HepG2 (cell line): ENCODE results near the gene RASA3. TPM values are rescaled to one million over a fixed set of nuclear protein-coding genes. Genes with fewer than 3 reads are reported as not detected.

Experiments used
- ATAC-seq: fragments of 200-7000 bp; cut with Tn5 transposase; 3 replicates; pipeline ENCODE4 v1.9.1; 2020; ENCODE audit warnings: mild to moderate bottlenecking, moderate library complexity
- BruUV-seq: library from RNA; stranded (reverse); fragments of 400-500 nt; replicated peaks from 2 replicates; lab custom pipeline; 2021; lab: Mats Ljungman, UMichigan
- CTCF ChIA-PET: fragments of 300-600 bp; formaldehyde crosslinking; extraction: SDS; loops from one replicate; lab custom pipeline; 2021; ENCODE audit warnings: low total read pairs, inconsistent platforms, low intra/inter-chr PET ratio; lab: Yijun Ruan, JAX
- POLR2A ChIA-PET: fragments of 350-600 bp; sonication (Branson Sonifier 250); formaldehyde crosslinking; loops from one replicate; lab custom pipeline; 2020; ENCODE audit warnings: antibody characterized with exemption, inconsistent platforms; lab: Yijun Ruan, JAX
- DNase-seq: peaks from one replicate; pipeline ENCODE4 v3.0.0-alpha.2; 2015; ENCODE audit warnings: low spot score
- FAIRE-seq: peaks from 3 replicates; lab custom pipeline; 2011; peaks lifted over from hg19 to GRCh38; lab: Jason Lieb, UNC
- H2AFZ ChIP-seq: one replicate; pipeline ENCODE4 v1.6.1; 2011; ENCODE audit warnings: low read length, inconsistent platforms
- H3K27ac ChIP-seq: fragments of 300-600 bp; 3 replicates; pipeline ENCODE4 v1.8.0; 2011; ENCODE audit warnings: mixed run types, mild to moderate bottlenecking, mixed read lengths, low read length, inconsistent platforms; ENCODE audit not compliant: insufficient read depth; ENCODE audit errors: extremely low read length
- H3K27me3 ChIP-seq, 2 experiments: fragments of 200-600 bp in 1 of 2; 2 replicates in 1 of 2; 3 replicates in 1 of 2; pipeline versions ENCODE4 v1.6.0 to v1.8.0; 2011; ENCODE audit warnings: low read length in 2 of 2, mild to moderate bottlenecking in 2 of 2, moderate library complexity in 2 of 2, inconsistent platforms in 1 of 2; ENCODE audit not compliant: insufficient read depth in 2 of 2, control insufficient read depth in 1 of 2
- H3K36me3 ChIP-seq, 2 experiments: fragments of 200-600 bp in 1 of 2; replicated peaks in 1 of 2; 2 replicates in 1 of 2; 3 replicates in 1 of 2; pipeline versions ENCODE4 v1.5.1 to v1.8.0; 2011; ENCODE audit warnings: low read length in 2 of 2, inconsistent platforms in 1 of 2; ENCODE audit not compliant: insufficient read depth in 2 of 2, control insufficient read depth in 1 of 2
- H3K4me1 ChIP-seq: 2 replicates; pipeline ENCODE4 v1.5.1; 2012; ENCODE audit warnings: low read length, inconsistent platforms; ENCODE audit not compliant: insufficient read depth
- H3K4me2 ChIP-seq: 2 replicates; pipeline ENCODE4 v1.6.0; 2011; ENCODE audit warnings: low read depth, low read length, inconsistent platforms
- H3K4me3 ChIP-seq, 3 experiments: fragments of 200-600 bp in 1 of 3; sonication (generic), shearing (Covaris generic) in 1 of 3; replicated peaks in 1 of 3; 2 replicates each; pipeline ENCODE4 v1.5.1; 2011 to 2016; ENCODE audit warnings: low read length in 3 of 3, inconsistent platforms in 2 of 3, low read depth in 2 of 3, mild to moderate bottlenecking in 2 of 3, control low read depth in 1 of 3, mixed read lengths in 1 of 3; ENCODE audit not compliant: insufficient read depth in 1 of 3
- H3K79me2 ChIP-seq: one replicate; pipeline ENCODE4 v1.6.1; 2011; ENCODE audit warnings: low read length, inconsistent platforms; ENCODE audit not compliant: insufficient read depth
- H3K9ac ChIP-seq: 2 replicates; pipeline ENCODE4 v1.6.0; 2011; ENCODE audit warnings: mild to moderate bottlenecking, low read depth, low read length, inconsistent platforms; ENCODE audit not compliant: insufficient read depth
- H3K9me3 ChIP-seq: 2 replicates; pipeline ENCODE4 v1.5.1; 2012; ENCODE audit warnings: mild to moderate bottlenecking, low read length
- H4K20me1 ChIP-seq: 2 replicates; pipeline ENCODE4 v1.6.0; 2011; ENCODE audit warnings: inconsistent platforms, mild to moderate bottlenecking, low read length, moderate library complexity; ENCODE audit not compliant: insufficient read depth
- KDM6A ChIP-seq: IDR thresholded peaks from 2 replicates; pipeline ENCODE4 v1.6.1; 2016; ENCODE audit warnings: low read depth
- RNF2 ChIP-seq: fragments of 450-650 bp; conservative IDR thresholded peaks from 2 replicates; pipeline ENCODE4 v1.6.1; 2016; ENCODE audit warnings: low read depth
- XRCC5 ChIP-seq: fragments of 200-400 bp; formaldehyde crosslinking; optimal IDR thresholded peaks from 2 replicates; pipeline ENCODE3; 2017; ENCODE audit warnings: mild to moderate bottlenecking, low read length
- YEATS2 ChIP-seq: sonication (generic); formaldehyde crosslinking; IDR thresholded peaks from 2 replicates; pipeline ENCODE4 v1.4.0; 2020; ENCODE audit warnings: missing genetic modification reagents, borderline replicate concordance
- ZBTB20 ChIP-seq: sonication (generic); formaldehyde crosslinking; IDR thresholded peaks from 2 replicates; pipeline ENCODE4 v1.8.1; 2023; ENCODE audit warnings: missing genetic modification reagents, low read depth, mild to moderate bottlenecking, borderline replicate concordance
- WGBS: methylation state at CpG from one replicate; pipeline ENCODE4 v1.1.6; 2017; ENCODE audit warnings: low lambda C conversion rate; 5-methylcytosine and 5-hydroxymethylcytosine counted together
- in situ Hi-C: cut with HindIII; loops from 2 replicates; pipeline ENCODE4 v1.10.0; 2017; ENCODE audit warnings: low pct_unique_long_range_greater_than_20kb; ENCODE audit not compliant: extremely low pct_ligation_motif_present
- intact Hi-C: fragments of 100-400 bp; cut with micrococcal nuclease; formaldehyde crosslinking; loops from one replicate; pipeline ENCODE4 v1.10.0; 2022; ENCODE audit not compliant: unreplicated experiment
- polyA plus RNA-seq, 8 experiments: library from polyadenylated mRNA; depleted of rRNA in 3 of 8; stranded (reverse) in 7 of 8; unstranded in 1 of 8; fragments of >200 nt; fragmentation: Illumina TruSeq in 4 of 8; extraction: Trizol in 4 of 8; gene quantifications; 2 replicates each; pipeline versions ENCODE4 v1.2.1 to v1.2.3, GENCODE V29; 2011 to 2016; ENCODE audit warnings: low read depth in 4 of 8, missing spikeins in 1 of 8, mixed read lengths in 1 of 8; ENCODE audit not compliant: insufficient read depth in 1 of 8
- total RNA-seq, 5 experiments: library from RNA; depleted of rRNA; stranded (reverse); fragments of >200 nt; fragmentation: Illumina TruSeq; extraction: Trizol; gene quantifications; 2 replicates each; pipeline ENCODE4 v1.2.3, GENCODE V29; 2016; ENCODE audit warnings: low read depth in 1 of 5
- TF ChIP-seq, protein P1 (sequence below): IDR thresholded peaks from 2 replicates; pipeline ENCODE4 v1.6.1; 2018; ENCODE audit warnings: missing genetic modification reagents

RASA3 gene
- total and polyA plus RNA-seq, 2 of the 13 experiments (the other 11 are each of a cell fraction or from before 2014, with no cell fraction given) = 0.05 TPM; not detected in 1

GRCh38 chr13:113946409-113947181 lies 185.8 kb downstream of the RASA3 start (continued):
- TF ChIP-seq YEATS2 (CRISPR knock-in tag) (no peak), ZBTB20 (CRISPR knock-in tag) (no peak)
- TF ChIP-seq, all 625 proteins: peak for 0

GRCh38 chr13:113945857-113946408 lies 186.5 kb downstream of the RASA3 start:
- Histone ChIP-seq H3K27ac (no peak overlapping the region), H3K9ac (no peak overlapping the region), H3K27me3 (peaks cover 0 to 3% of the 10 kb centered on the region in 2 experiments; a peak in 2 of 5 replicates), H3K9me3 (no peaks in the 10 kb centered on the region), H2AFZ (no peak overlapping the region), H3K79me2 (no peaks in the 10 kb centered on the region), H3K4me3 (no peak overlapping the region), H4K20me1 (no peaks in the 10 kb centered on the region), H3K4me2 (no peak overlapping the region), H3K4me1 (peaks cover 5% of the 10 kb centered on the region; the same call in 1 of the 2 replicates), H3K36me3 (no peaks in the 10 kb centered on the region)
- BruUV-seq = no TSS peak
- intact Hi-C loops (no loop called here), in situ Hi-C loops (no loop called here)
- ChIA-PET CTCF (no interaction called here), POLR2A (no interaction called here)
- DNase-seq = no peak
- WGBS = 54% methylated on average over 18 of the region's 26 CpGs
- ATAC-seq = no peak
- no peak for TF ChIP-seq KDM6A (CRISPR knock-in tag)
- TF ChIP-seq RNF2 = no peak
- TF ChIP-seq XRCC5 = no peak
- TF ChIP-seq, protein P1, sequence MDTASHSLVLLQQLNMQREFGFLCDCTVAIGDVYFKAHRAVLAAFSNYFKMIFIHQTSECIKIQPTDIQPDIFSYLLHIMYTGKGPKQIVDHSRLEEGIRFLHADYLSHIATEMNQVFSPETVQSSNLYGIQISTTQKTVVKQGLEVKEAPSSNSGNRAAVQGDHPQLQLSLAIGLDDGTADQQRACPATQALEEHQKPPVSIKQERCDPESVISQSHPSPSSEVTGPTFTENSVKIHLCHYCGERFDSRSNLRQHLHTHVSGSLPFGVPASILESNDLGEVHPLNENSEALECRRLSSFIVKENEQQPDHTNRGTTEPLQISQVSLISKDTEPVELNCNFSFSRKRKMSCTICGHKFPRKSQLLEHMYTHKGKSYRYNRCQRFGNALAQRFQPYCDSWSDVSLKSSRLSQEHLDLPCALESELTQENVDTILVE (CRISPR knock-in tag) = no peak
- no peak for FAIRE-seq
